ENCODE measurements around the gene APOA4.

DNA sequence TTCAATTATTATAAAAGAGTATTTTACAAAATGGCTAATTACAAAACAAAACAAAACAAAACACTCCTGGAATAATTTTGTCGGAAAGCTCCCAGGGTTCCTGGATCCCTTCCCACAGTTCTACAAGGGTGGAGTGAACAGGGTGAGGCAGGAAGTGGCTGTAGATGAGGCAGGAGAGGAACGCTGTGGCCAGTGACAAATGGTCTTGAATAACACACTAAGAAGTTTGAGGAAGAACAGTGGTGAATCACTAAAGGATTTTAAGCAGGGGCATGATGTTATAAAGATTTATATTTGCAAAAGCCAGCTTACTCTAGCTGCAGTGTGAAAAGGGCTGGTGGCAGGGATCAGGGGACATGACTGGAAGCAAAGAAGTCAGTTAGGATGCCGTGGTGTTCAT is 48.1 kb upstream of the APOA4 start:
- no peak for TF ChIP-seq POLR2AphosphoS5 (IDR thresholded peaks at IDR 0.05; ENCODE audit: low read depth, low read length)
- TF ChIP-seq, protein P1, sequence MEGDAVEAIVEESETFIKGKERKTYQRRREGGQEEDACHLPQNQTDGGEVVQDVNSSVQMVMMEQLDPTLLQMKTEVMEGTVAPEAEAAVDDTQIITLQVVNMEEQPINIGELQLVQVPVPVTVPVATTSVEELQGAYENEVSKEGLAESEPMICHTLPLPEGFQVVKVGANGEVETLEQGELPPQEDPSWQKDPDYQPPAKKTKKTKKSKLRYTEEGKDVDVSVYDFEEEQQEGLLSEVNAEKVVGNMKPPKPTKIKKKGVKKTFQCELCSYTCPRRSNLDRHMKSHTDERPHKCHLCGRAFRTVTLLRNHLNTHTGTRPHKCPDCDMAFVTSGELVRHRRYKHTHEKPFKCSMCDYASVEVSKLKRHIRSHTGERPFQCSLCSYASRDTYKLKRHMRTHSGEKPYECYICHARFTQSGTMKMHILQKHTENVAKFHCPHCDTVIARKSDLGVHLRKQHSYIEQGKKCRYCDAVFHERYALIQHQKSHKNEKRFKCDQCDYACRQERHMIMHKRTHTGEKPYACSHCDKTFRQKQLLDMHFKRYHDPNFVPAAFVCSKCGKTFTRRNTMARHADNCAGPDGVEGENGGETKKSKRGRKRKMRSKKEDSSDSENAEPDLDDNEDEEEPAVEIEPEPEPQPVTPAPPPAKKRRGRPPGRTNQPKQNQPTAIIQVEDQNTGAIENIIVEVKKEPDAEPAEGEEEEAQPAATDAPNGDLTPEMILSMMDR (IDR thresholded peaks at IDR 0.05) = no peak
- TF ChIP-seq TCF7L2 (IDR thresholded peaks at IDR 0.05; ENCODE audit: low read depth, low read length) = no peak
- TF ChIP-seq, protein P2, sequence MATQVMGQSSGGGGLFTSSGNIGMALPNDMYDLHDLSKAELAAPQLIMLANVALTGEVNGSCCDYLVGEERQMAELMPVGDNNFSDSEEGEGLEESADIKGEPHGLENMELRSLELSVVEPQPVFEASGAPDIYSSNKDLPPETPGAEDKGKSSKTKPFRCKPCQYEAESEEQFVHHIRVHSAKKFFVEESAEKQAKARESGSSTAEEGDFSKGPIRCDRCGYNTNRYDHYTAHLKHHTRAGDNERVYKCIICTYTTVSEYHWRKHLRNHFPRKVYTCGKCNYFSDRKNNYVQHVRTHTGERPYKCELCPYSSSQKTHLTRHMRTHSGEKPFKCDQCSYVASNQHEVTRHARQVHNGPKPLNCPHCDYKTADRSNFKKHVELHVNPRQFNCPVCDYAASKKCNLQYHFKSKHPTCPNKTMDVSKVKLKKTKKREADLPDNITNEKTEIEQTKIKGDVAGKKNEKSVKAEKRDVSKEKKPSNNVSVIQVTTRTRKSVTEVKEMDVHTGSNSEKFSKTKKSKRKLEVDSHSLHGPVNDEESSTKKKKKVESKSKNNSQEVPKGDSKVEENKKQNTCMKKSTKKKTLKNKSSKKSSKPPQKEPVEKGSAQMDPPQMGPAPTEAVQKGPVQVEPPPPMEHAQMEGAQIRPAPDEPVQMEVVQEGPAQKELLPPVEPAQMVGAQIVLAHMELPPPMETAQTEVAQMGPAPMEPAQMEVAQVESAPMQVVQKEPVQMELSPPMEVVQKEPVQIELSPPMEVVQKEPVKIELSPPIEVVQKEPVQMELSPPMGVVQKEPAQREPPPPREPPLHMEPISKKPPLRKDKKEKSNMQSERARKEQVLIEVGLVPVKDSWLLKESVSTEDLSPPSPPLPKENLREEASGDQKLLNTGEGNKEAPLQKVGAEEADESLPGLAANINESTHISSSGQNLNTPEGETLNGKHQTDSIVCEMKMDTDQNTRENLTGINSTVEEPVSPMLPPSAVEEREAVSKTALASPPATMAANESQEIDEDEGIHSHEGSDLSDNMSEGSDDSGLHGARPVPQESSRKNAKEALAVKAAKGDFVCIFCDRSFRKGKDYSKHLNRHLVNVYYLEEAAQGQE (IDR thresholded peaks at IDR 0.05; ENCODE audit: insufficient read depth in 1 of 2, low read depth in 2 of 2, low read length in 1 of 2) = no peak

All from Panc1 (cell line).